Measurements from ENCODE around the gene SESTD1.

The SESTD1 gene

GRCh38 chr2:179264368-179265081, at the start of gene SESTD1:
SESTD1 (minus strand) TSS chr2:179264832; CDS start chr2:179191841, 72,991 bp downstream.
- Histone ChIP-seq H3K4me3 (ENCODE audit: low read depth, low read length) (peak within 1 kb of the TSS; percentile 64), H3K27ac (ENCODE audit: low read depth, low read length) (no peak within 1 kb of the TSS), H3K4me1 (ENCODE audit: control insufficient read depth, insufficient read depth, low read length) (peaks cover 34% of the 10 kb centered on the region), H3K36me3 (ENCODE audit: control insufficient read depth, insufficient read depth, low read length) (no peaks in the 10 kb centered on the region), H3K9me3 (ENCODE audit: control insufficient read depth, insufficient read depth, low read depth, low read length) (no peaks in the 10 kb centered on the region), H3K27me3 (ENCODE audit: control insufficient read depth, insufficient read depth, low read length) (peaks cover 3% of the 10 kb centered on the region; the same call in 1 of the 2 replicates), H3K9ac (ENCODE audit: low read length) (peak within 1 kb of the TSS; percentile 78)

GRCh38 chr2:179313057-179313456, 48.4 kb upstream of the SESTD1 start:
- Histone ChIP-seq H3K9me3 (ENCODE audit: control insufficient read depth, insufficient read depth, low read depth, low read length) (peaks cover 12% of the 10 kb centered on the region; the same call in 1 of the 2 replicates), H3K27me3 (ENCODE audit: control insufficient read depth, insufficient read depth, low read length) (no peaks in the 10 kb centered on the region), H3K36me3 (ENCODE audit: control insufficient read depth, insufficient read depth, low read length) (no peaks in the 10 kb centered on the region), H3K9ac (ENCODE audit: low read length) (no peak overlapping the region), H3K4me3 (ENCODE audit: low read depth, low read length) (no peak overlapping the region), H3K4me1 (ENCODE audit: control insufficient read depth, insufficient read depth, low read length) (no peaks in the 10 kb centered on the region), H3K27ac (ENCODE audit: low read depth, low read length) (no peak overlapping the region)

GRCh38 chr2:179311101-179311500, 46.5 kb upstream of the SESTD1 start:
- no peaks in the 10 kb centered on the region for H3K27me3 ChIP-seq (ENCODE audit: control insufficient read depth, insufficient read depth, low read length)
- H3K27ac ChIP-seq (ENCODE audit: low read depth, low read length), result no peak overlapping the region
- H3K4me3 ChIP-seq (ENCODE audit: low read depth, low read length), result no peak overlapping the region
- no peaks in the 10 kb centered on the region for H3K36me3 ChIP-seq (ENCODE audit: control insufficient read depth, insufficient read depth, low read length)
- no peaks in the 10 kb centered on the region for H3K4me1 ChIP-seq (ENCODE audit: control insufficient read depth, insufficient read depth, low read length)
- H3K9me3 ChIP-seq (ENCODE audit: control insufficient read depth, insufficient read depth, low read depth, low read length), result peaks cover 12% of the 10 kb centered on the region; the same call in 1 of the 2 replicates
- no peak overlapping the region for H3K9ac ChIP-seq (ENCODE audit: low read length)

- Histone ChIP-seq H3K4me1 (ENCODE audit: control insufficient read depth, insufficient read depth, low read length) (no peaks in the 10 kb centered on the region), H3K36me3 (ENCODE audit: control insufficient read depth, insufficient read depth, low read length) (no peaks in the 10 kb centered on the region), H3K27ac (ENCODE audit: low read depth, low read length) (no peak overlapping the region)
These were observed 43.2 kb upstream of the SESTD1 start for GRCh38 chr2:179307616-179308371.

GRCh38 chr2:179305125-179305524, 40.5 kb upstream of the SESTD1 start:
- peaks cover 2% of the 10 kb centered on the region; the same call in 1 of the 2 replicates for H3K9me3 ChIP-seq (ENCODE audit: control insufficient read depth, insufficient read depth, low read depth, low read length)
- H3K4me1 ChIP-seq (ENCODE audit: control insufficient read depth, insufficient read depth, low read length), result no peaks in the 10 kb centered on the region
- no peaks in the 10 kb centered on the region for H3K27me3 ChIP-seq (ENCODE audit: control insufficient read depth, insufficient read depth, low read length)
- no peak overlapping the region for H3K9ac ChIP-seq (ENCODE audit: low read length)
- no peak overlapping the region for H3K4me3 ChIP-seq (ENCODE audit: low read depth, low read length)
- H3K36me3 ChIP-seq (ENCODE audit: control insufficient read depth, insufficient read depth, low read length), result no peaks in the 10 kb centered on the region
- no peak overlapping the region for H3K27ac ChIP-seq (ENCODE audit: low read depth, low read length)

More at GRCh38 chr2:179307616-179308371, 43.2 kb upstream of the SESTD1 start:
- Histone ChIP-seq H3K9ac (ENCODE audit: low read length) (no peak overlapping the region), H3K4me3 (ENCODE audit: low read depth, low read length) (no peak overlapping the region), H3K9me3 (ENCODE audit: control insufficient read depth, insufficient read depth, low read depth, low read length) (no peaks in the 10 kb centered on the region), H3K27me3 (ENCODE audit: control insufficient read depth, insufficient read depth, low read length) (no peaks in the 10 kb centered on the region)

- H3K36me3 ChIP-seq (ENCODE audit: control insufficient read depth, insufficient read depth, low read length), result no peaks in the 10 kb centered on the region
- H3K27me3 ChIP-seq (ENCODE audit: control insufficient read depth, insufficient read depth, low read length), result no peaks in the 10 kb centered on the region
- H3K9ac ChIP-seq (ENCODE audit: low read length), result no peak overlapping the region
- peaks cover 2% of the 10 kb centered on the region; the same call in 1 of the 2 replicates for H3K9me3 ChIP-seq (ENCODE audit: control insufficient read depth, insufficient read depth, low read depth, low read length)
- H3K27ac ChIP-seq (ENCODE audit: low read depth, low read length), result no peak overlapping the region
- no peaks in the 10 kb centered on the region for H3K4me1 ChIP-seq (ENCODE audit: control insufficient read depth, insufficient read depth, low read length)
- H3K4me3 ChIP-seq (ENCODE audit: low read depth, low read length), result no peak overlapping the region
These were observed 39.8 kb upstream of the SESTD1 start for GRCh38 chr2:179304424-179304823.

GRCh38 chr2:179302764-179303571, 38.3 kb upstream of the SESTD1 start:
- no peak overlapping the region for H3K4me3 ChIP-seq (ENCODE audit: low read depth, low read length)
- H3K4me1 ChIP-seq (ENCODE audit: control insufficient read depth, insufficient read depth, low read length), result no peaks in the 10 kb centered on the region
- H3K36me3 ChIP-seq (ENCODE audit: control insufficient read depth, insufficient read depth, low read length), result no peaks in the 10 kb centered on the region
- no peaks in the 10 kb centered on the region for H3K27me3 ChIP-seq (ENCODE audit: control insufficient read depth, insufficient read depth, low read length)
- H3K9ac ChIP-seq (ENCODE audit: low read length), result no peak overlapping the region
- peaks cover 2% of the 10 kb centered on the region; the same call in 1 of the 2 replicates for H3K9me3 ChIP-seq (ENCODE audit: control insufficient read depth, insufficient read depth, low read depth, low read length)
- no peak overlapping the region for H3K27ac ChIP-seq (ENCODE audit: low read depth, low read length)

GRCh38 chr2:179302149-179302548, 37.5 kb upstream of the SESTD1 start:
- peaks cover 2% of the 10 kb centered on the region; the same call in 1 of the 2 replicates for H3K9me3 ChIP-seq (ENCODE audit: control insufficient read depth, insufficient read depth, low read depth, low read length)
- H3K4me3 ChIP-seq (ENCODE audit: low read depth, low read length), result no peak overlapping the region
- H3K27ac ChIP-seq (ENCODE audit: low read depth, low read length), result no peak overlapping the region
- no peaks in the 10 kb centered on the region for H3K27me3 ChIP-seq (ENCODE audit: control insufficient read depth, insufficient read depth, low read length)
- H3K9ac ChIP-seq (ENCODE audit: low read length), result no peak overlapping the region
- no peaks in the 10 kb centered on the region for H3K36me3 ChIP-seq (ENCODE audit: control insufficient read depth, insufficient read depth, low read length)
- H3K4me1 ChIP-seq (ENCODE audit: control insufficient read depth, insufficient read depth, low read length), result no peaks in the 10 kb centered on the region

- H3K4me3 ChIP-seq (ENCODE audit: low read depth, low read length), result no peak overlapping the region
- no peaks in the 10 kb centered on the region for H3K36me3 ChIP-seq (ENCODE audit: control insufficient read depth, insufficient read depth, low read length)
- no peaks in the 10 kb centered on the region for H3K4me1 ChIP-seq (ENCODE audit: control insufficient read depth, insufficient read depth, low read length)
- no peak overlapping the region for H3K27ac ChIP-seq (ENCODE audit: low read depth, low read length)
- H3K9me3 ChIP-seq (ENCODE audit: control insufficient read depth, insufficient read depth, low read depth, low read length), result peaks cover 2% of the 10 kb centered on the region; the same call in 1 of the 2 replicates
- H3K9ac ChIP-seq (ENCODE audit: low read length), result no peak overlapping the region
- H3K27me3 ChIP-seq (ENCODE audit: control insufficient read depth, insufficient read depth, low read length), result no peaks in the 10 kb centered on the region
These were observed 34.0 kb upstream of the SESTD1 start for GRCh38 chr2:179298666-179299065.

- Histone ChIP-seq H3K27me3 (ENCODE audit: control insufficient read depth, insufficient read depth, low read length) (no peaks in the 10 kb centered on the region), H3K9me3 (ENCODE audit: control insufficient read depth, insufficient read depth, low read depth, low read length) (peaks cover 2% of the 10 kb centered on the region; the same call in 1 of the 2 replicates), H3K4me3 (ENCODE audit: low read depth, low read length) (no peak overlapping the region), H3K9ac (ENCODE audit: low read length) (no peak overlapping the region), H3K4me1 (ENCODE audit: control insufficient read depth, insufficient read depth, low read length) (no peaks in the 10 kb centered on the region), H3K27ac (ENCODE audit: low read depth, low read length) (no peak overlapping the region), H3K36me3 (ENCODE audit: control insufficient read depth, insufficient read depth, low read length) (no peaks in the 10 kb centered on the region)
These were observed 33.3 kb upstream of the SESTD1 start for GRCh38 chr2:179297927-179298326.
